GM19043 (cell line): Measurements from ENCODE around the gene SLC27A1.
"Not testable (repeated sequence)": the region's sequence is repeated elsewhere in the genome, so short reads cannot be mapped to it uniquely, and the experiment has no call there.

Source experiments
- ATAC-seq: cut with Tn5 transposase; IDR thresholded peaks from one replicate; pipeline ENCODE4 v1.9.1; 2021; ENCODE audit warnings: low read depth; ENCODE audit not compliant: unreplicated experiment

The SLC27A1 gene

DNA sequence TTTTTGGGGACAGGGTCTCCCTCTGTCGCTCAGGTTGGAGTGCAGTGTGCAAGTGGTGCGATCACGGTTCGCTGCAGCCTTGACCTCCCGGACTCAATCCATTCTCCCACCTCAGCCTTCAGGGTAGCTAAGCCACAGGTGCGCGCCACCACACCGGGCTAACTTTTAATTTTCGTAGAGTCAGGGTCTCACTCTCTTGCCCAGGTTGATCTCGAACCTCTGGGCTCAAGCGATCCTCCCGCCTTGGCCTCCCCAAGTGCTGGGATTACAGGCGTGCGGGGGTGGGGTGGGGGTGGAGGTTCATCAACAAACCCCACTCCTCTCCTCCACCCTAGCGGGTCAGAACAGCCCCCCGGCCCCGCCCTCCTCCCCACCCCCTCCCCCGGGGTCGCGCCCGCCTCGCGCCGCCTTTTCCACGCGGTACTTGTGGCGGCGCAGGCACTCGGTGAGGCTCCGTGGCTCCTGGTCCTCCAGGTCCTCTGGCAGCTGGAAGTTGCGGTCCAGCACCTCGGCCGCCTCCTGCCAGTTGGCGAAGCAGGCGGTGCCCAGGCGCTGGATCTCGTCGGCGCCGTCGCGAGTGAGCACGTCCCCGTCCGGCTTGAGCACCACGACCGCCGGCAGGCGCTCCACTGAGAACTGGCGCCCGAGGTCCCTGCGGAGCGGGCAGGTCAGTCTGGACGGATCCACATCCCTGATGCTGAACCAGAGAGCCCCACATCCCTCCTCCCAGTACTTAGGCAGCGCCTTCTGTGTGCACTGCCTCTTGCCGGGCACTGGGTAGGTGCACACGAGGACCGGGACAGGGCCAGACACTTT lies 14.8 kb upstream of the SLC27A1 start:
- no peak for ATAC-seq

DNA sequence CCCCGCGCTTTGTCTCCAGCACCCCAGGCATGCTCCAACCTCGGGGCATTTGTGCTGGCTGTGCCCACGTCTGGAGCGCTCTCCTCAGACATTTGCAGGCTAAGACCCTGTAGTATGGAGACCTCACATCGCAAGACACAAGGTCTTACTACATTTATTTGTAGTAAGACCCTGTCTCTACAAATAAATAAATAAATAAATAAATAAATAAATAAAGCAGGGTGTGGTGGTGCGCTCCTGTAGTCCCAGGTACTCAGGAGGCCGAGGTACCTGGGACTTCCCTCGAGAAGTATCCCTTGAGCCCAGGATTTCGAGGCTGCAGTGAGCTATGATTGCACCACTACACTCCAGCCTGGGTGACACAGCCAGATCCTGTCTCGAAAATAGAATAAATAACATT lies 14.2 kb upstream of the SLC27A1 start:
- no peak for ATAC-seq

DNA sequence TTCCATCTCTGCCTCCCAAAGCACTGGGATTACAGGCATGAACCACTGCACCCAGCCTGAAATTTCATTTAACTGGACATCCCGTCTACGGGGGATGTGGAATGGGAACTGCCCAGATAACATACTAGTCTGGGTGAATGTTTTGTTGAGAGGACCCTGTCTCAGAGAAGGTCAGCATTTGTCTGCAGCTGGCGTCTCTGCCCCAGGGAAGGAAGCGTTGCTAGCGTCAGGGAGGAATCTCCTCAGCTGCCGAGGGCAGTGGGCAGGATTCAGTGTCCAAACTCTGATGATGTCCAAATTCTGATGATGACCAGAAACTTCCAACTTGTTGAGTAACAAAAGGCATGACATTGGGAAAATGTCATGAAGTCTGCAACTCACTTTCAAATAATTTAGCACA lies 12.7 kb upstream of the SLC27A1 start:
- ATAC-seq: no peak

DNA sequence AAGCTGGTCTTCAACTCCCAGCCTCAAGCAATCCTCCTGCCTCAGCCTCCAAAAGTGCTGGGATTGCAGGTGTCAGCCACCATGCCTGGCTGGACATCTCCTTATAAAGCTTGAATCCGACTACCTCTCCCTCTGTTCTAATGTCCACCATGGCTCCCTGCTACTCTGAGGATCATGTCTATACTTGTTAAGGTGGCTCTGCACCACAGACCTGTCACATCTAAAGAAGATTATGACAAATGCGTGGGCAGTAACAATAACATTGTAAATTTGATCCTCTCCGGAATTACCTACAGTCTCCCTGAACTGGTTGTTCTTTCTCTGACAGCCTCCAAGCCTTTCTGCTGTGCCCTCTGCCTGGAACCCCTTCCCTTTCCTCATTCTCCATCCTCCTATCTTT lies 11.4 kb upstream of the SLC27A1 start:
- ATAC-seq: no peak

DNA sequence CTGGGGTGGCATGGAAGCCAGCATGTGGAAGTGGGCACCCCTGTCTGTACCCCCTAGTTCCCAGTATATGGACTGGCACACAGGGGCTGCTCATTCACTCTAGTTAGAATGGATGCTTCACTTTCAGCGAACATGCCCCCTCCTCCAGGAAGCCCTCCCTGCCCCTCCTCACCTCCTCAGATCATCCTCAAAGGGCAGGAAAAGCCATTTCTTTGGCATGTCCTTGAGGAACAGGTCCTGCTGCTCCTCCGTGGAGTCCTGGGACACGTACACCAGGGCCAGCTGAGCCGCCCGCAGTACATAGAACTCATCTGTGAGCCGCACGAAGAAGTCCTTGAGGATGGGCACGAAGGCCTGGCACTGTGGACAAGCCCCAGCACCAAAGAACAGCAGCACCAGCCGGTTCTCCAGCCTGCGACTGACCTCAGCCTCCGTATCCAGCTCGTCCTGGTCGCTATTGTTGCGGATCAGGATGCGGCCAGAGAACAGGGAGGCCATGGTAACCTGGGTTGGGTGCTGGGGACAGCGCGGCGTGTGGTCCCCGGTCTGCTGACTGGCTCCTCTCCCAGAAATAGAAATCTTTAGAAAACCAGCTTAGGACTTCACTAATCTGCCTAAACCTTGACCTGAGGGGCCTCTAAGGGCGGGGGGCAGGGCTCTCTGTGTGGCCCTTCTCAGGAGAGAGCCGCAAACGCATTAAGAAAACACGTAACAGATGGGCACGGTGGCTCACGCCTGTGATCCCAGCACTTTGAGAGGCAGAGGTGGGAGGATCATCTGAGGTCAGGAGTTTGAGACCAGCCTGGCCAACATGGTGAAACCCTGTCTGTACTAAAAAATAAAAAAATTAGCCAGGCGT lies 9.7 kb upstream of the SLC27A1 start, which contains the start of gene NXNL1:
Gene NXNL1, minus strand, starts transcription at position 555 of the 859 bp plus-strand sequence. Its CDS starts 57 bp downstream, at position 498.
- no peak for ATAC-seq

DNA sequence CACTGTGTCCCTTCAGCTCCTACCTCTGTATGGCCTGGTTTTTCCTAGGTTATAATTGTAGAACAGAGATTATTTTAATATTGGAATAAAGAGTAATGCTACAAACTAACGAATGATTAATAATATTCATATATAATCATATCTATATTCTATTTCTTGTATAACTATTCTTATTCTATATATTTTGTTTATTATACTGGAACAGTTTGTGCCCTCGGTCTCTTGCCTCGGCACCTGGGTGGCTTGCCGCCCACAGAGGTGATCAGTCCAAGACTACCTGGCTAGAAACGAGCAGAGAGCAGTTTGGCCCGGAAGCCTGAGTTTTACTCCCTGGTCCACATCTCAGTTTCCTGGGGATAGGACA lies 3.9 kb upstream of the SLC27A1 start:
- ATAC-seq: no peak

DNA sequence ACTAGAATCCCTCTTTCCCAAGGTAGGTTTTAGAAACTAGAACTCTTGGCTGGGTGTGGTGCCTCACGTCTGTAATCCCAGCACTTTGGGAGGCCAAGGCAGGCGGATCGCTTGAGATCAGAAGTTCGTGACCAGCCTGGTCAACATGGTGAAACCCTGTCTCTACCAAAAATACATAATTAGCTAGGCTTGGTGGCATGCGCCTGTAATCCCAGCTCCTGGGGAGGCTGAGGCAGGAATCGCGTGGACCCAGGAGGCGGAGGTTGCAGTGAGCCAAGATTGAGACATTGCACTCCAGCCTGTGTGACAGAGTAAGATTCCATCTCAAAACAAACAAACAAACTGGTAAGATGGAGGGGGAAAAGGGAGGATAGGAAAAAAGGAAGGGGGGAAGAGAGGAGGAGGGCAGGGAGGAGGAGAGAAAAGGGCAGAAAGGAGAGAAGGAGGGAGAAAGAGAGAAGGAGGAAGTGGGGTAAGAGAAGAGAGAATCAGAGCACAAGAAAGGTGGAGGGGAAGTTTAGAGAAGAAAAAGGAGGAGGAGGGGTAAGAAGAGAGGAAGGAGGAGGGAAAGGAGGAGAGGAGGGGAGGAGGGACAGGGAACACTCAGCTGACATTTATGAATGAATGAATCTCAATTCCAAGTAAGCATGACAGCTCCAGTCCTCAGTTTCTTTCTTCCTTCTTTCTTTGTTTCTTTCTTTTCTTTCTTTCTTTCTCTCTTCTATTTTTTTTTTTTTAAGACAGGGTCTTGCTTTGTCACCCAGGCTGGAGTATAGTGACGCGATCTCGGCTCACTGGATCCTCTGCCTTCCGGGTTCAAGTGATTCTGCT lies 2.6 kb upstream of the SLC27A1 start:
- no peak for ATAC-seq

DNA sequence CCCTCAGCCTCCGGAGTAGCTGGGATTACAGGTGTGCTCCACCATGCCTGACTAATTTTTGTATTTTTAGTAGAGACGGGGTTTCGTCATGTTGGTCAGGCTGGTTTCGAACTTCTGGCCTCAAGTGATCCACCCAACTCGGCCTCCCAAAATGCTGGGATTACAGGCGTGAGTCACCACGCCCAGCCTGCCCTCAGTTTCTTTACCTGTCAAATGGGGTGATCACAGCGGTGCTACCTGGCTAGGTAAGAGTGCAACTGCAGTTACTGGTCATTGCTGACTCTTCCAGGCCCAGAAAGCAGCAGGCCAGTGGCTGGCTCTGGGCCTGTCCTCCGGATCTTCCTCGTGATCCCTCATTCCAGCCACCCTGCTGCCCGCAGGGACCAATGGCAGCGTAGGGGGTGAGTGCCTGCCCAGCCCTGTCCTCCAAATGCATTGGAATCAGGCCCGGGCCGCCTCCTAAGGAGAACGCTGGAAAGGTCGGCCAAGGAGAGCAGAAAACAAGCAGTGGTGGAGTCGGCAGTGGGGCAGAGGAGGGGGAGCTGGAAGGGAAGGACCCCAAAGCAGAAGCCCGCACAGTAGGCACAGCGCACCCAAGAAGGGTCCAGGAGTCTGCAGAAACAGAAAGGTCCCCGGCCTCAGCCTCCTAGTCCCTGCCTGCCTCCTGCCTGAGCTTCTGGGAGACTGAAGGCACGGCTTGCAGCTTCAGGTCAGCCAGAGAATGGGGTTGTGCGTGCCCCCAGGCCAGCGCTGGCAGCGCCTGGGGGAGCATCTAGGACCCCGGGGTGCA lies 1.8 kb upstream of the SLC27A1 start:
- no peak for ATAC-seq

DNA sequence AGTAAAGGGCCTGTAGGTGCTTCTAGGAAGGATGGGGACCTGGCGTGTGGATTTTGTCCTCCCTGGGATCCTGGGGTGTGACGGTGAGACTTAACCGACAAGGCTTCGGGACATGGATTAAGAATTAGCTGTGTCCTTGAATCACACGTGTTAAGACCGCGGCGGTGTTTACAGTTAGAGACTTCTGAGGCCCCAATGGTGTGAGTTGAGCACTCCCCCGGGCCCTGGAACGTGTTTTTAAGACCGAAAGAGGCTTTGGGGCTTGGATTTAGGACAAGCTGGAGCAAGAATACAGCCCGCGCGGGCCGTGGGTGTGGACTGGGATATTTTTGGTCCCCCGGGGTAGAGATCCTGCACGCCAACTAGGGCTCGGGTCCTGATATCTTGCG lies 1.2 kb upstream of the SLC27A1 start:
- ATAC-seq: no peak

DNA sequence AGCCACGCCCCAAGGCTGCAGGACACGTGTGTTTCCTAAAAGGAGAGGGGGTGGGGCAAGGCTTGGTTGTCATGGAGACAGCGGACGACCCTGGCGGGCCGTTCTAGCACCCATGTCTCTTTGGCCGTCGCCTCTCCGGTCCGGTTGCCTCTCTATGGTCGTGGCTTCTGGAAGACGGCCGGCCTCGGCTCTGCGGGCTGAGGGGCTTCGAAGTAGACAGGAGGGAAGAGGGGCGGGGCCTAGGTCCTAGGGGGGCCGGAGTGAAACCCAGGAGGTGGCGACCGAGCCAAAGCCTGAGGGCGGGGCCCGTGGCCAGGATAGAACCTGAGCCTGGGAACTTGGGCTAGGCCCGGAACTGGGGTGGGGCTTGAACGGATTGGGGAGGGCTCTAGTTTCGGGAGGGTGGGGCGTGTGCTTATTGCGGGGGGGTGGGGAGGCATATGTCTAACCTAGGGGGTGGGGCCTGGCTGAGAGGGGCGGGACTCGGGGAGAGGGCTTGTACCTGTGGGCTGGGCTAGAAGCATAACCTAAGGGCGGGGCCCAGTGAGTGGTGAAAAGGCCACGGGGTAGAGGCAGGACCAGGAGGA lies 750 bp upstream of the SLC27A1 start:
- peak; percentile 46 for ATAC-seq

DNA sequence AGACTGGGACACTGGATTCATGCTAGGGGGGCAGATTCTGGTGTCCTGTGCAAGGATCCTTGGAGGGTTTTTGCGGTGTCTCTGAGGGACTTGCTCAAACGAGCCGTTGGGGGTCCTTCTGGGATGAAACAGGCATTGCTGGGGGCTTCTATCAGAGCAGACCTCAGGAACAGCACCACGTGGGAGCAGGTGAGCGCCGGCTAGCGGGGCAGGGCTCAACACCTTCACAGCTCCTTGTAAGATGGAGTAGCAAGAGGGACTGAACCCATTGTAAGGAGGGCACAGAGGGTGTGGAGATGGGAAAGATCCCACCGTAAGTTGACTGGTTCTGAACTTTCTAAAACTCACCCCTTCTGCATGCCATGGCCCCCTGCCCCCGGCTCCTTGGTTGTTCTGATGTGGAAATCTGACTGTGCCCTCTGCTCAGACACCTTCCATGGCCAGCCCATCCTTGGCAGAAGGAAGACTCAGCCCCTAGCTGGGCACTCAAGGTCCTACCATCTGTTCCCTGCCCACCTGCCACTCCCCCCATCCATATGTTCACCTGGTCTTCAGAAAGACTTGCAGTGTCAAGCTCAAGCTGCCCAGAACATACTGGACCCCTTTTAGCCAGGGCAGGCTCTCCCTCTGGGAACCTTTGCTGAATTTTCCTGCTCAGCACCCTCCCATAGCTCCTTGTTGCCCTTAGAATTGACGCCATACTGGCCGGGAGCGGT lies 1.2 kb downstream of the SLC27A1 start:
- ATAC-seq: no peak

DNA sequence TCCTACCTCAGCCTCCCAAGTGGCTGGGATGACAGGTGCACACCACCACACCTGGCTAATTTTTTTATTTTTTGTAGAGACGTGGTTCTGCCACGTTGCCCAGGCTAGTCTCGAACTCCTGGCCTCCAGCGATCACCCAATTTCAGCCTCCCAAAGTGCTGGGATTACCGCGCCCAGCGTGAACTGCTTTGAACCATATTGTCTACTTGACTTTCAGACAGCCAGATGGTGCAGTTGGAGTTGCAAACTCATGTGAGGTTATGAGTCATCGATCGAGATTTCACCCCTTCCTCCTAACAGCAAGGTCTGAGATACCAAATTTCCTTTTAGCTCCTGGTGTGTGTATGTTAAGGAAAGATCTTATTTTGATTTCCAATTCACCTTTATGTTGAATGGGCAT lies 2.7 kb downstream of the SLC27A1 start:
- ATAC-seq: no peak

DNA sequence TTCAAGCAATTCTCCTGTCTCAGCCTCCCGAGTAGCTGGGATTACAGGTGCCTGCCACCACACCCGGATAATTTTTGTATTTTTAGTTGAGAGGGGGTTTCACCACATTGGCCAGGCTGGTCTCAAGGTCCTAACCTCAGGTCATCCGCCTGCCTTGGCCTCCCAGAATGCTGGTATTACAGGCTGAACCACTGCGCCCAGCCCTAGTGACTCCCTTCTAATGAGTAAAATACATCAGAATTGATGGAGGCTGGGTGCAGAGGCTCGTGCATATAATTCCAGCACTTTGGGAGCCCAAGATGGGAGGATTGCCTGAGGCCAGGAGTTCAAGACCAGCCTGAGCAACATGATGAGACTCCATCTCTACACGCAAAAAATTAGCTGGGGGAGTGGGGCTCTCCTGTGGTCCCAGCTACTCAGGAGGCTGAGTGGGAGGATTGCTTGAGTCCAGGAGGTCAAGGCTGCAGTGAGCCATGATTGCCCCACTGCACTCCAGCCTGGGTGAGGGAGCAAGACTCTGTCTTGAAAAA lies 4.8 kb downstream of the SLC27A1 start:
- not testable (repeated sequence) for ATAC-seq

DNA sequence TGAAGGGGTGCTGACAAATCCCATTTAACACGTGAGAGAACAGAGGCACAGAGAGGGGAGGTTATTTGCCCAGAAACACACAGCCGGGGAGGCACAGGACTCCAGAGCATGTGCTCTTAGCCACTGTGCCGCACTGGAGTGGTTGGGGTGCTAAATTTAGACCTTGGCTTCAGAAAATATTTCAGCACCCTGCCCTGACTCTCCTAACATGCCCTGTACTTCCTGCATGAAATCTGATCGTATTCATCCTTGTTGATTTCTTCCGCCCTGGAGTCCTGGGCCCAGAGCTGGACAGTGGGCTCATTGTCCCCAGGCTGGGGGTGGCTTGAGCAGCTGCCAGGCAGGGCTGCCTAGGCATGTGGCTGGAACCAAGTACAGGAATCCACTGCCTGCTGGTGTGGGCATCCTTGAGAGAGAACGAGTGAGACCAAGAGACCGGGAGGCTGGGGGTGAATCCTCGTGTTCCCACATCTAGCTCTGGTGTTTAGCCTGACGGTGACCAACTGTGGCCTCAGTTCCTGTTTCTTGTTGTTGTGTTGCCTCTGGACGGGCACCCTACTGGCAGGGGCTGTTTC lies 5.3 kb downstream of the SLC27A1 start:
- no peak for ATAC-seq

DNA sequence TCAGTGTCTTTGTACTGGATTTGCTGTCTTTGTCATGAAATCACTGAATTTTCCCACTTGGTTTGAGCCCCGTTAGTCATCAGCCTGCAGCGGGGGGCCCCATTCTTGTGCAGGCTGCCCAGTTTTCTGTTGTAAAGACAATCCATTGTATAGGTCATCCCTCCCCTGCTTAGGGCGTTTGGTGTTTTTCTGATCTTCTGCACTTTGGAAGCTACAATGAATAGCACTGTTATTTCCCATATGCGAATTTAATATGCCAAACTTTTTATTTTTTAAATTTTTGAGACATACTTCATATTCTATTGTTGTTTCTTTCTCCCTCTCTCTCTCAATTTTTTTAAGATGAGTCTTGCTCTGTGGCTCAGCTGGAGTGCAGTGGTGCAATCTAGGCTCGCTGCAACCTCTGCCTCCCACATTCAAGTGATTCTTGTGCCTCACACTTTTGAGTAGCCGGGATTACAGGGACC lies 9.0 kb downstream of the SLC27A1 start:
- ATAC-seq: no peak

DNA sequence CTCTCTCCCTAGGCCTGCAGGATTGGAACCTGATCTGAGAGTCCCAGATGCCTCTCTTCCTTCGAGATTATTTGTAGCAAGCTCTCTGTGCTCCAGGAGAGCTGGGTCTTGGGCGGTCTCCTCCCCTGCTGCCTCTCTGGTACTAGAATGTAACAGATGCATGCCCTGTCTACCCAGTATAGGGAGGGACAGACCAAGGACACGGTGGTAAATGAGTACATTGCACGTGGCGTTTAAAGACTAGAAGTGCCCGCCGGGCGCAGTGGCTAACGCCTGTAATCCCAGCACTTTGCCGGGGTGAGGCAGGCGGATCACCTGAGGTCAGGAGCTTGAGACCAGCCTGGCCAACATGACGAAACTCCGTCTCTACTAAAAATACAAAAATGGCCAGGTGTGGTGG lies 11.7 kb downstream of the SLC27A1 start:
- no peak for ATAC-seq

DNA sequence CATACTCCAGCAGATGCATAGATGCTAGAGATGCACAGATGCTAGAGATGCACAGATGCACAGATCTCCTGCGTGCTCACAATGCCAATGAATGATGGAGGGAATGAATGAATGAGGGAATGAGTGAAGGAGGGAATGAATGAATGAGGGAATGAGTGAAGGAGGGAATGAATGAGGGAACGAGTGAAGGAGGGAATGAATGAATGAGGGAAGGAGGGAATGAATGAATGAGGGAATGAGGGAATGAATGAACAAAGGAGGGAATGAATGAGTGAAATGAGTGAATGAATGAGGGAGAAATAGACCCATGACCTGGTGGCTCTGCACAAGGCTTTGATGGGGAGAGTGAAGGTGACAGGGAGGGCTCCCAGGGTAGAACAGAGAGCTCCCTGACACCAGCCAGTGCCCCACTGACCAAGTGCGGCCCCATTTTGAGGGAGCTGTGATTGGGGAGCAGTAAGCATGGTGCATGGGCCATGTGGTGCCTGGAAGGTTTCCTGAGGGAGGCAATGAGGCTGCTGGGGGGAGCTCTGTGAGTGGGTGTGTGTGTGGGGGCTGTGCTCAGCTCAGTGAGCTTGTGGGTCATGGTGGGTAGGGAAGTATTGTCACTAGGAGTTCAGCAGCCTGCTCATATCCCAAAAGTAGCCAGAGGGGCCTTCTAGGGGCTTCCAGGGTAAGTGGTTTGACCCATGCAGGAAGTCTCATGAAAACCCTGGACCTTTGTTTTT lies 12.7 kb downstream of the SLC27A1 start:
- ATAC-seq: no peak

DNA sequence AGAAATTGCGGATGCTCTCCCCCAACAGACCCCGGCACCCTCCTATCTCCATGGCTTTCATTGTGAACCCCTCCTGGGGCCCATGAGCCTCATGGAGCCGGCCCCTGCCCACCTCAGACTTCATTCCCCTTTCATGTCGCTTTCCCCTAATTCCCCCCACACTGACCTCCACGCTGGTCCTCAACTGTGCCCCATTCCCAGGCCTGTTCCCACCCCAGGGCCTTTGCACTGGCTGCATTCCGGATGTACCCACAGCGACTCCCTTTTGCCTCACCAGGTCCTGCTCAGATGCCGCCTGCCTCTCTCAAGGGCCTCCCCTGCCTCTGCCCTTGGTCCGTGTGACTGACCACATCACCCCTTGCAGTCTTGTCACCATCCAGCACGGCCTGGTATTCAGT lies 13.3 kb downstream of the SLC27A1 start:
- no peak for ATAC-seq
